Activated CD4-positive, alpha-beta T cell treated with anti-CD3 and anti-CD28 coated beads for 36 hours (primary cell): ENCODE data around the gene LPXN. TPM values are rescaled to one million over a fixed set of nuclear protein-coding genes. Genes with fewer than 3 reads are reported as not detected.

Source experiments
- total RNA-seq, 2 experiments: library from RNA; stranded (reverse); gene quantifications; one replicate each; pipeline ENCODE4 v1.2.3, GENCODE V29; 2021

The LPXN gene
- total RNA-seq, 2 experiments from 2014 or later = 110 to 163 TPM

Other genes with a start within 250 kb of the LPXN start
- gene OR5B17, start 216.8 kb downstream of the LPXN start, total RNA-seq = not detected
- not detected for gene OR5B3, start 169.0 kb downstream of the LPXN start, total RNA-seq
- gene OR5B2, start 147.7 kb downstream of the LPXN start, total RNA-seq = not detected
- not detected for gene OR5B12, start 133.6 kb downstream of the LPXN start, total RNA-seq
- gene OR5B21, start 67.8 kb downstream of the LPXN start, total RNA-seq = under 1 TPM in 1 of 2 experiments, not detected in 1; 0.33 TPM
- 10 to 100 TPM; 35.7 to 44.0 TPM for gene ZFP91, start 3.2 kb upstream of the LPXN start, total RNA-seq
- 1 to 10 TPM; 1.6 to 3.4 TPM for gene CNTF, start 46.8 kb upstream of the LPXN start, total RNA-seq
- not detected for gene GLYAT, start 156.1 kb upstream of the LPXN start, total RNA-seq